ENCODE data around the gene FEZ2. TPM values are rescaled to one million over a fixed set of nuclear protein-coding genes. Genes with fewer than 3 reads are reported as not detected.

The FEZ2 gene
- total and polyA plus RNA-seq, 2 donors from 2014 or later, result 46.4 to 48.3 TPM

DNA sequence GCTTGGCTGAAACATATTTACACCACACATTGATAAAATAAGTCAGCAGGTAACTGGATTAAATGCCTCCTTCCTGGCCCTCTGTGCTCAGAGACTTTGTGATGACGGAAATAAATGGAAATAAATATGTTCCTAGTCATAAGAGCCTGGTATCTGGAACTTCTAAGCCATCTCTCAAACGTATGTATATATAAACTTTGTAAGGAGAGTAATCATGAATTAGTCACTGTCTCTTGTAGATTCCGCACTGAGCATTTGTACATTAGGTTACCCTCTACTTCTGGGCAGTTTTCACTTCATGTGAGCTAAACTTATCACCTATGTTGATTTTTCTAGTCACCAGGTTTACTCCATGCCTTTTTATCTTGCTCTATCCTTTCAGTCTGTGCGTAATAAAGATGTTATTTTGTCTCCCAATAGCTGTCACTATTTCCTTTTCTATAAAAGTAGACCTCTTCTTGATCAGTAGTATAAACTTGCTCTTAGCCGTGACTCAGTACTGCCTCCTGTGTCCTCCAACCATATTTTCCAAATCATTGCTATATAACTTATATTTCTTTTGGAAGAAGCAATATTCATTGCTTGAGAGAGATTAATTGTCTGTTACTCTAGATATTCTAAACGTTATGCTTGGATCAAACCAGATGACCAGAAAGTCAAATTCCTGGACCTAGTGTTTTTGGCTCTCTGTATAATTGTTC, 53.2 kb downstream of the FEZ2 start:
- Histone ChIP-seq H3K9ac (ENCODE audit: low read length in 3 of 3) (no peak overlapping the region), H3K36me3 (ENCODE audit: control insufficient read depth in 2 of 3, insufficient read depth in 3 of 3, low read length in 3 of 3) (peaks cover 0 to 45% (median 20%) of the 10 kb centered on the region in 3 donors), H3K4me1 (ENCODE audit: control insufficient read depth in 2 of 3, insufficient read depth in 2 of 3, low read depth in 1 of 3, low read length in 3 of 3) (peaks cover 0 to 3% (median under 1%) of the 10 kb centered on the region in 3 donors), H3K27me3 (ENCODE audit: control insufficient read depth, insufficient read depth, low read length) (no peaks in the 10 kb centered on the region), H3K4me3 (ENCODE audit: low read length in 3 of 3) (no peak overlapping the region), H3K9me3 (ENCODE audit: control insufficient read depth in 2 of 3, insufficient read depth in 1 of 3, low read length in 3 of 3) (no peaks in the 10 kb centered on the region), H3K27ac (ENCODE audit: low read depth in 2 of 2, low read length in 2 of 2) (no peak overlapping the region)
- intact Hi-C loops (cut with DNase I), result no loop called here
- no peak for DNase-seq
- no peak for TF ChIP-seq CTCF (IDR thresholded peaks at IDR 0.05; ENCODE audit: borderline replicate concordance, extremely low read depth, insufficient read depth)
- no peak for FAIRE-seq

GRCh38 chr2:36541891-36542595, 55.9 kb downstream of the FEZ2 start:
- peak in 1 of 5 donors; percentile 15 for DNase-seq
- no peaks in the 10 kb centered on the region for H3K4me1 ChIP-seq (ENCODE audit: control insufficient read depth in 2 of 3, insufficient read depth in 2 of 3, low read depth in 1 of 3, low read length in 3 of 3)
- no peak overlapping the region for H3K9ac ChIP-seq (ENCODE audit: low read length in 3 of 3)
- peak overlapping the region in 1 of 2 donors; percentile 32 for H3K27ac ChIP-seq (ENCODE audit: low read depth in 2 of 2, low read length in 2 of 2)
- H3K27me3 ChIP-seq (ENCODE audit: control insufficient read depth, insufficient read depth, low read length), result no peaks in the 10 kb centered on the region
- no peaks in the 10 kb centered on the region for H3K9me3 ChIP-seq (ENCODE audit: control insufficient read depth in 2 of 3, insufficient read depth in 1 of 3, low read length in 3 of 3)
- no peak for TF ChIP-seq CTCF (IDR thresholded peaks at IDR 0.05; ENCODE audit: borderline replicate concordance, extremely low read depth, insufficient read depth)
- peaks cover 0 to 59% (median 29%) of the 10 kb centered on the region in 3 donors for H3K36me3 ChIP-seq (ENCODE audit: control insufficient read depth in 2 of 3, insufficient read depth in 3 of 3, low read length in 3 of 3)
- H3K4me3 ChIP-seq (ENCODE audit: low read length in 3 of 3), result no peak overlapping the region
- no peak for FAIRE-seq
- intact Hi-C loops (cut with DNase I), result no loop called here

DNA sequence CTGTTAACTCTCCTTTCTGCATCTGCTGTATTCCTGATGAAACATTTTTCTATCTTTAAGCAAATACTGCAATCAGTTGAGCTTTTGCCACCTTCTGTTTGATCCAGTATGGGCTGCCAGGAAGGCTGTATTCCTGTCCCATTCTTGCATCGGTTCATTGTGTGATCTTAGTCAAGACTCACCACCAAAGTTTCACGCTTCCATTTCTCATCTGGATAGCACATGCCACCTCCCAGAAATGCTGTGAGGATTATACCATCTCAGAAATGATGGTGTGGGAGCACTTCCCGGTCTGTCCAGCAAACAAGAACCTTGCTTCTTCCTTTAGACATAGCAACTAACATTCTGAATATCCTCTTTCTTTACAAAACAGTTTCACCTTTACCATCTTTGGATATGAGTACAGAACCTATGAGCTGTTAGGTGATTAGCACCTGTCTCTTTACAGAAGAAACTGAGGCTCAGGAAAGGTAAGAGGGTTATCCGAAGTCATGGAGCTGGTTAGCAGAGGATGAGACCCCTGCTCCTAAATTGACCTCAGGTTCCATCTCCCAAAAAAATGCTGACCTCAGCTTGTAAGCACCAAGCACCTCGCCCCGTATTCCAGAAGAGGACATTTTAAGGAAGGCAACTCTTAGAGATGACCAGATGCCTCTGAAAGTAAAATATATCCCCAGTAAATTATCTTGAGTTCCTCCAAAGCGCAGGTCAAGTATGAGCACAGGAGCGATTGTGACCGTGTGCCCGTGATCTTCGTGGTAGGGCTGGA, 56.8 kb downstream of the FEZ2 start:
- no peak for TF ChIP-seq CTCF (IDR thresholded peaks at IDR 0.05; ENCODE audit: borderline replicate concordance, extremely low read depth, insufficient read depth)
- intact Hi-C loops (cut with DNase I), result no loop called here

More for the DNA sequence above, 56.8 kb downstream of the FEZ2 start:
- Histone ChIP-seq H3K27ac (ENCODE audit: low read depth in 2 of 2, low read length in 2 of 2) (peak overlapping the region in 1 of 2 donors; percentile 32), H3K9me3 (ENCODE audit: control insufficient read depth in 2 of 3, insufficient read depth in 1 of 3, low read length in 3 of 3) (no peaks in the 10 kb centered on the region), H3K9ac (ENCODE audit: low read length in 3 of 3) (no peak overlapping the region), H3K36me3 (ENCODE audit: control insufficient read depth in 2 of 3, insufficient read depth in 3 of 3, low read length in 3 of 3) (peaks cover 0 to 62% (median 34%) of the 10 kb centered on the region in 3 donors), H3K4me1 (ENCODE audit: control insufficient read depth in 2 of 3, insufficient read depth in 2 of 3, low read depth in 1 of 3, low read length in 3 of 3) (no peaks in the 10 kb centered on the region), H3K27me3 (ENCODE audit: control insufficient read depth, insufficient read depth, low read length) (no peaks in the 10 kb centered on the region), H3K4me3 (ENCODE audit: low read length in 3 of 3) (no peak overlapping the region)
- FAIRE-seq, result no peak
- DNase-seq, result no peak
